Loucy (cell line): ENCODE results near the gene RGMB.

Experiments
- EZH2phosphoT487 ChIP-seq: fragments of 200-600 bp; IDR thresholded peaks from 2 replicates; pipeline ENCODE4 v1.6.1; 2018; ENCODE audit warnings: antibody characterized with exemption, mild to moderate bottlenecking, moderate library complexity, borderline replicate concordance
- TF ChIP-seq, protein P1 (sequence below): fragments of 200-600 bp; sonication (generic); conservative IDR thresholded peaks from 2 replicates; pipeline ENCODE4 v1.5.1; 2014; ENCODE audit warnings: mild to moderate bottlenecking, antibody characterized with exemption, low read length

DNA sequence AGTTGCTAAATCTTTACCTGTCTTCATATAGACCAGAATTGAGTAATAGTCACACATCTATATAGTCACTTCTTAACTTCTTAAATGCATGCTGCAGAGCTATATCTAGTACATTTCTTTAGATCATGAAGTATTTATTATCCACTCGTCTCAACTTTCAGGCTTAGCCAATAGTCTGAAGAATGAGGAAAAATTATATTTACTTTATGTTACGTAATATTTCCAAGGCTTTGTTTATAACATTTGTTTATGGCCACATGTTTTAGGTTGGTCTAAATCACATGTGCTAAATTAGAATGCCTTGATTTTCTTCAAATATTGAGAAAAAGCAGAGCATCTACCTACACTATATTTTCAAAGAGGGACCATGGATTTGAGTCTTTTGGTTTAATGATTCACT, 47.2 kb upstream of the RGMB start:
- TF ChIP-seq, protein P1, sequence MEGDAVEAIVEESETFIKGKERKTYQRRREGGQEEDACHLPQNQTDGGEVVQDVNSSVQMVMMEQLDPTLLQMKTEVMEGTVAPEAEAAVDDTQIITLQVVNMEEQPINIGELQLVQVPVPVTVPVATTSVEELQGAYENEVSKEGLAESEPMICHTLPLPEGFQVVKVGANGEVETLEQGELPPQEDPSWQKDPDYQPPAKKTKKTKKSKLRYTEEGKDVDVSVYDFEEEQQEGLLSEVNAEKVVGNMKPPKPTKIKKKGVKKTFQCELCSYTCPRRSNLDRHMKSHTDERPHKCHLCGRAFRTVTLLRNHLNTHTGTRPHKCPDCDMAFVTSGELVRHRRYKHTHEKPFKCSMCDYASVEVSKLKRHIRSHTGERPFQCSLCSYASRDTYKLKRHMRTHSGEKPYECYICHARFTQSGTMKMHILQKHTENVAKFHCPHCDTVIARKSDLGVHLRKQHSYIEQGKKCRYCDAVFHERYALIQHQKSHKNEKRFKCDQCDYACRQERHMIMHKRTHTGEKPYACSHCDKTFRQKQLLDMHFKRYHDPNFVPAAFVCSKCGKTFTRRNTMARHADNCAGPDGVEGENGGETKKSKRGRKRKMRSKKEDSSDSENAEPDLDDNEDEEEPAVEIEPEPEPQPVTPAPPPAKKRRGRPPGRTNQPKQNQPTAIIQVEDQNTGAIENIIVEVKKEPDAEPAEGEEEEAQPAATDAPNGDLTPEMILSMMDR = no peak
- no peak for TF ChIP-seq EZH2phosphoT487
